Aorta (tissue), 5 donors: Measurements from ENCODE around the gene VPS18. TPM values are rescaled to one million over a fixed set of nuclear protein-coding genes. Genes with fewer than 3 reads are reported as not detected.

Source experiments
- ATAC-seq: fragments of 200-7000 bp; cut with Tn5 transposase; one replicate; pipeline ENCODE4 v1.9.1; 2022; ENCODE audit warnings: moderate library complexity; ENCODE audit not compliant: low FRiP score
- DNase-seq, 2 donors: peaks; one replicate each; pipeline ENCODE4 v3.0.0-alpha.2; 2020
- H3K27ac ChIP-seq, 2 donors: one replicate each; pipeline ENCODE4 v1.5.1; 2013; ENCODE audit warnings: low read length in 2 of 2, mild to moderate bottlenecking in 2 of 2, moderate library complexity in 2 of 2, control low read depth in 1 of 2, inconsistent platforms in 1 of 2, low read depth in 1 of 2
- H3K27me3 ChIP-seq, 2 donors: one replicate each; pipeline ENCODE4 v1.6.1; 2013; ENCODE audit warnings: control low read depth in 1 of 2, low read length in 1 of 2, mild to moderate bottlenecking in 1 of 2, moderate library complexity in 1 of 2; ENCODE audit not compliant: insufficient read depth in 2 of 2, control insufficient read depth in 1 of 2
- H3K36me3 ChIP-seq, 2 donors: one replicate each; pipeline ENCODE4 v1.6.1; 2013; ENCODE audit warnings: control low read depth in 1 of 2, low read length in 1 of 2, mild to moderate bottlenecking in 1 of 2; ENCODE audit not compliant: insufficient read depth in 2 of 2, control insufficient read depth in 1 of 2
- H3K4me1 ChIP-seq, 2 donors: one replicate each; pipeline ENCODE4 v1.6.1; 2013; ENCODE audit warnings: low read length in 2 of 2, control low read depth in 1 of 2, mild to moderate bottlenecking in 1 of 2, moderate library complexity in 1 of 2; ENCODE audit not compliant: insufficient read depth in 2 of 2, control insufficient read depth in 1 of 2
- H3K4me3 ChIP-seq, 2 donors: one replicate each; pipeline ENCODE4 v1.5.1; 2013; ENCODE audit warnings: low read length in 2 of 2, control low read depth in 1 of 2, mild to moderate bottlenecking in 1 of 2
- H3K9me3 ChIP-seq: one replicate; pipeline ENCODE4 v1.6.1; 2013; ENCODE audit warnings: mild to moderate bottlenecking, low read length; ENCODE audit not compliant: control insufficient read depth
- WGBS, 2 donors: extraction: QIAGEN DNeasy Blood & Tissue Kit; methylation state at CpG; one replicate each; pipeline ENCODE4 v1.1.7; 2013; 5-methylcytosine and 5-hydroxymethylcytosine counted together
- intact Hi-C, 2 donors: fragments of 100-400 bp; cut with DNase I; formaldehyde crosslinking; loops; one replicate each; pipeline versions ENCODE4 v1.14.2 to v1.15.0; 2022
- polyA plus RNA-seq, 2 donors: library from polyadenylated mRNA; stranded (reverse); fragments of 200-250 nt; gene quantifications; one replicate each; pipeline ENCODE4 v1.2.3, GENCODE V29; 2013
- total RNA-seq, 2 donors: library from RNA; stranded (reverse); fragmentation: NEBNext Ultra II Directional; extraction: Animal tissue kit (Norgen Biotek cat#: 25700); gene quantifications; one replicate each; pipeline ENCODE4 v1.2.1, GENCODE V29; 2021
- donor health status: healthy with polysubstance abuse.
- donor health status: Bipolar disorder and iron deficiency.
- donor health status: DM: no; HTN: no; CAD: no.
- donor health status: DM: no; HTN: no; CAD: no.
- donor health status: DM: yes; HTN: yes; CAD: no.

Gene VPS18
- total and polyA plus RNA-seq, 4 donors, result 5.5 to 22.5 (median 14.4) TPM

DNA sequence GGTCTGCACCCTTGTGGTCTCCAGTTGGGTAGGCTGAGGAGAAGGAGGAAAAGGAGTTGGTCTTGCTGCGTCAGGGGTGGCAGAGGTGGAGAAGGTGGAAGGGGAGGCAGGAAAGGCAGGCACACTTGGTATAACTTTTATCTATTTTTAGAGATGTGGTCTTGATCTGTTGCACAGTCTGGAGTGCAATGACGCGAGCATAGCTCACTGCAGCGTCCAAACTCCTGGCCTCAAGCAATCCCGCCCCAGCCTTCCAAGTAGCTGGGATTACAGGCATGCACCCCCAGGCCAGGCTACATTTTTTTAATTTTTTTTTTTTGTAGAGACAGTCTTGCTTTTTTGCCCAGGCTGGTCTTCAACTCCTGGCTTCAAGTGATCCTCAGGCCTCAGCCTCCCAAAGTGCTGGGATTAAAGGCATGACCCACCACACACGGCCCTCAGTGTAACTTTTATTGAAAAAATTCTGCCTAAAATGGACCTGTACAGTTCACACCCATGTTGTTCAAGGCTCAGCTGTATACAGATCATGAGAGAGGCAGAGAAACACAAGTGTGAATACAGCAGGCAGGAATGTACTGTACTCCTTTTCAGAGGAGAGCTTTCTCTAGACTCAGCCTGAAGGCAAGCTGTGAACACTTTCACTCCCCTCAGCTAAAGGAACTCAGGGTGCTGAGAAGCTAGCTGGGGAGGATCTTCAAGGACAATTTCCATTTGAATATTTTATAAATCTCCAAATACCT lies 18.1 kb upstream of the VPS18 start:
- ATAC-seq, result no peak
- DNase-seq, result no peak
- Histone ChIP-seq H3K9me3 (no peaks in the 10 kb centered on the region), H3K4me1 (no peaks in the 10 kb centered on the region), H3K27me3 (no peaks in the 10 kb centered on the region), H3K4me3 (no peak overlapping the region), H3K36me3 (no peaks in the 10 kb centered on the region), H3K27ac (no peak overlapping the region)
- intact Hi-C loops, result no loop called here
- 88 to 90% methylated on average over 6 of the region's 6 CpGs for WGBS, 2 donors

DNA sequence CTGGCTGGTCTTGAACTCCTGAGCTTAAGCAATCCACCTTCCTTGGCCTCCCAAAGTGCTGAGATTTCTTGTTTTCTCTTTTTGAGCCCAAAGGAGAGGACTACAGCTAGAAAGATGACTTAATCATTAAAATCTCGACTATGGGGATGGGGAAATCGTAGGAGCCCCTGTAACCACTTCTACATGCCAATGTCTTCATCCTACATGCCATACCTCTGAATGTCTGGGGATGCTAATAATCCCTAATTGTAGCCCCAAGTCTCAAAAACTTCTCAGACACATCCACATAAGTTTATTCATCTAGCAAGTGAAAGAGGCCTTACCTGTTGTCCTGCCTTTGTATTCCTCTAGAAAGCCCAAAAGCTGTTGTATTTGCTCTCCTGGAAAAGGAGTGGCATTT lies 16.6 kb upstream of the VPS18 start:
- no peaks in the 10 kb centered on the region for H3K4me1 ChIP-seq
- 75 to 87% methylated on average over 2 of the region's 2 CpGs for WGBS, 2 donors
- H3K27ac ChIP-seq, result no peak overlapping the region
- H3K27me3 ChIP-seq, result no peaks in the 10 kb centered on the region
- no peak for ATAC-seq
- no peaks in the 10 kb centered on the region for H3K36me3 ChIP-seq
- DNase-seq, result no peak
- no peaks in the 10 kb centered on the region for H3K9me3 ChIP-seq
- no peak overlapping the region for H3K4me3 ChIP-seq
- intact Hi-C loops, result no loop called here

DNA sequence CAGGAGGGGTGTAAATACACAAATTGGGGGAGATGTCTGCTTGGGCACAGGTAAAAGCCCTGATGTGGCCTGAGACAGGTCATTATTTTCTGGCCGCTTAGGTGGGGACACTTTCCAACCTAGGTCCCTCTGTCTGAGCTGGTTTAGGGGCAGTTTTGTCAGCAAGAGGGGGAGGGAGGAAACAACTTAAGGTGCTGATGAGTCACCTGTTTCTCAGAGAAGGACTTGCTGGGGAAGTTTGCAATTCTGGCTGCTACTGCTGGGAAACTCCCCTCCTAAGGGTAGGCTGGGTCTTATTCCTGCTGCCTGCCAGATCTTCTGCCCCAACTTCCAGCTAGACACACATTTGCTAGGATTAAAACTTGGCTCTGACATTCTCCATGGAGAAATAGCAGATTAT lies 15.5 kb upstream of the VPS18 start:
- no peaks in the 10 kb centered on the region for H3K27me3 ChIP-seq
- H3K9me3 ChIP-seq, result no peaks in the 10 kb centered on the region
- intact Hi-C loops, result no loop called here
- ATAC-seq, result no peak
- peak in 1 of 2 donors; percentile 1 for DNase-seq
- no peaks in the 10 kb centered on the region for H3K4me1 ChIP-seq
- H3K27ac ChIP-seq, result no peak overlapping the region
- no peak overlapping the region for H3K4me3 ChIP-seq
- 90 to 96% methylated on average over 1 of the region's 1 CpG for WGBS, 2 donors
- no peaks in the 10 kb centered on the region for H3K36me3 ChIP-seq

DNA sequence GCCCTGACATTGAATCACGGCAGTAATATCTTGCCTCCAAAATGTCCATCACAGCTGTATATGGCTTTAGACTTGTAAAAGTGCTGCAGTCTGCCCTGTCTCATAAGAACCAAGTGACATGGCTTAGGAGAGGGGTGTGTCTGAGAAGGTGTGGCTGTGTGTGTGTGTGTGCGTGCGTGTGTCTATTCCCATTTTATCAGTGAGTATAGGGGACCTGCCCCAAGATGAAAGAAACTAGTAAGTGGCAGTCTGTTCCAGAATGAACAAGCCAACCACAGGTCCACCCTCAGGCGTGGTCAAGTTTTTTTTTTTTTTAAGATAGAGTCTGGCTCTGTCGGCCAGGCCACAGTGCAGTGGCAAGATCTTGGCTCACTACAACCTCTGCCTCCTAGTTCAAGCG lies 14.6 kb upstream of the VPS18 start:
- Histone ChIP-seq H3K27me3 (no peaks in the 10 kb centered on the region), H3K36me3 (no peaks in the 10 kb centered on the region), H3K4me3 (no peak overlapping the region), H3K4me1 (no peaks in the 10 kb centered on the region), H3K9me3 (no peaks in the 10 kb centered on the region), H3K27ac (no peak overlapping the region)
- DNase-seq (no peak), ATAC-seq (no peak)
- intact Hi-C loops, result no loop called here
- 82 to 84% methylated on average over 6 of the region's 6 CpGs for WGBS, 2 donors

DNA sequence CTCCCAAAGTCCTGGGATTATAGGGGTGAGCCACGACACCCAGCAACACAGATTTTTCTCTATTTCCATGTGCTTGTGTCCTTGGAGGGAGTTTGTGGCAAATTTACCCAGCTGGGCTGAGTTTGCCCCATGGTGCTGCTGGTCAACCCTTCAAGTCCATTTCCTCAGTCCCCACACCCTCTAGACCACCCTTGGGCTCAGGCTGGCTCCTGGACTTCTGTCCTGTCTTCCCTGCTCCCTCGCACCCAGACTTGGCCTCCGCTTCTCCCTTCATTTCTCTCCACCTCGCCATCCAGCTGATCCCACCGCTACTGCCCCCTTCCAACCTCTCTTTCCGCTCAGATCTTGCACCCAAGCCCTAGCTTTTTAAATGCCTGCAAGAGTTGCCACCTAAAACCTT lies 12.9 kb upstream of the VPS18 start:
- WGBS, 2 donors, result 92 to 97% methylated on average over 6 of the region's 6 CpGs
- intact Hi-C loops, result no loop called here
- H3K9me3 ChIP-seq, result no peaks in the 10 kb centered on the region
- no peak overlapping the region for H3K4me3 ChIP-seq
- H3K27me3 ChIP-seq, result no peaks in the 10 kb centered on the region
- H3K27ac ChIP-seq, result no peak overlapping the region
- H3K4me1 ChIP-seq, result no peaks in the 10 kb centered on the region
- ATAC-seq (no peak), DNase-seq (peak in 1 of 2 donors; percentile 22)
- H3K36me3 ChIP-seq, result no peaks in the 10 kb centered on the region

DNA sequence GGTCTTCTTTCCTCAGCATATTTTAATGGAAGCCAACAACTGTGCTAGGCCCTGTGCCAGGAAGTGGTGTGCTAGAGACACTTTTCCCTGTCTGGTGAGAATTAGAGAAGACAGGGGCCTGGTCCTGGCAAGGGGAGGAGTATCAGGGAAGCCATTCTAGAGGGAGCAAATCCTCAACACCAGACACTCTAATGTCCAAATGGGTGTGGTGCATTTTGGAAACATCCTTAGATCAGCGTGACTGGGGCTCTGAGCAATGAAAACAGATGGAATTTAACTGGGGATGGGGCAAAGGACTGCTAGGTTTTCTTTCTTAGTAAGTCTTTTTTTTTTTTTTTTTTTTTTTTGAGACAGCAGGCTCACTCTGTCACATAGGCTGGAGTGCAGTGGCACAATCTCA lies 7.7 kb upstream of the VPS18 start:
- WGBS, 2 donors, result 92 to 93% methylated on average over 1 of the region's 1 CpG
- ATAC-seq (no peak), DNase-seq (peak in 1 of 2 donors; percentile 0)
- H3K9me3 ChIP-seq, result no peaks in the 10 kb centered on the region
- no peaks in the 10 kb centered on the region for H3K4me1 ChIP-seq
- no peaks in the 10 kb centered on the region for H3K36me3 ChIP-seq
- no peaks in the 10 kb centered on the region for H3K27me3 ChIP-seq
- H3K4me3 ChIP-seq, result no peak overlapping the region
- intact Hi-C loops, result no loop called here
- H3K27ac ChIP-seq, result no peak overlapping the region

DNA sequence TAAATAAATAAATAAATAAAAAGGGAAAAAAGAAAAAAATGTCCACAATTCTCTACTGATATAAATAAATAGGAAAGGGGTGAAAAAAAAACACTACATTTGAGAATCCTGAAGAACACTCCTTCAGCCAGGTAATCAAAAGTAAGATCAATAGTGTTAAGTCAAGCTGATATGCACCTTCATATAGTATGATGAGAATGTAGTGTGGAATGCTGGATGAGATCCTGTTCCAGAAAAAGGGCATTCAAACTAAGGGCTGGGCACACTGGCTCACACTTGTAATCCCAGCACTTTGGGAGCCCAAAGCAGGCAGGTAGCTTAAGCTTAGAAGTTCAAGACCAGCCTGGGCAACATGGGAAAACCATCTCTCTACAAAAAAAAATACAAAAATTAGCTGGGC lies 5.1 kb upstream of the VPS18 start:
- H3K9me3 ChIP-seq, result no peaks in the 10 kb centered on the region
- H3K27ac ChIP-seq, result no peak overlapping the region

DNA sequence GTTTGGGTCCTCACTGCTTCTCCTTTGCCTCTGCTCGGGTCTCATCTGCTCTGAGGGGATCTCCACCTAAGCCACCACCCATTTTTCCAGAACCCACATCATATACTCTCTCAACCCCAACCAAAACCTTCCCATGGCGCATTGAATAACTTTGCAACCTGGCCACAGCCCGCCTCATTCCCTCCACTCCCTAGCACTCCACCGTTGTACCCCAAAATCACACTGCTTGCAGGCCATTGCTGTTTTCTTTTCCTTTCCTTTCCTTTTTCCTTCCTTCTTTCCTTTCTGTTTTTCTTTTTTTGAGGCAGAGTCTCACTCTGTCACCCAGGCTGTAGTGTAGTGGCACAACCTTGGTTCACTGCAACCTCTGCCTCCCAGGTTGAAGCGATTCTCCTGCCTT lies 3.1 kb upstream of the VPS18 start:
- no peaks in the 10 kb centered on the region for H3K9me3 ChIP-seq
- intact Hi-C loops, result loop anchor here in 1 of 2 donors (5.0 to 10.0 kb wide), 3 partner anchors 126 to 444 kb away; partner anchors contain the start of genes C15orf62, GCHFR, KNL1 and NUSAP1
- H3K4me1 ChIP-seq, result no peaks in the 10 kb centered on the region
- DNase-seq (no peak), ATAC-seq (no peak)
- WGBS, 2 donors, result 91 to 92% methylated on average over 5 of the region's 5 CpGs
- no peaks in the 10 kb centered on the region for H3K36me3 ChIP-seq
- H3K27ac ChIP-seq, result no peak overlapping the region
- H3K4me3 ChIP-seq, result no peak overlapping the region
- no peaks in the 10 kb centered on the region for H3K27me3 ChIP-seq

More for the DNA sequence above, 5.1 kb upstream of the VPS18 start:
- no peak overlapping the region for H3K4me3 ChIP-seq
- intact Hi-C loops, result no loop called here
- H3K4me1 ChIP-seq, result no peaks in the 10 kb centered on the region
- no peaks in the 10 kb centered on the region for H3K27me3 ChIP-seq
- no peaks in the 10 kb centered on the region for H3K36me3 ChIP-seq
- ATAC-seq, result no peak
- peak in 1 of 2 donors; percentile 3 for DNase-seq

DNA sequence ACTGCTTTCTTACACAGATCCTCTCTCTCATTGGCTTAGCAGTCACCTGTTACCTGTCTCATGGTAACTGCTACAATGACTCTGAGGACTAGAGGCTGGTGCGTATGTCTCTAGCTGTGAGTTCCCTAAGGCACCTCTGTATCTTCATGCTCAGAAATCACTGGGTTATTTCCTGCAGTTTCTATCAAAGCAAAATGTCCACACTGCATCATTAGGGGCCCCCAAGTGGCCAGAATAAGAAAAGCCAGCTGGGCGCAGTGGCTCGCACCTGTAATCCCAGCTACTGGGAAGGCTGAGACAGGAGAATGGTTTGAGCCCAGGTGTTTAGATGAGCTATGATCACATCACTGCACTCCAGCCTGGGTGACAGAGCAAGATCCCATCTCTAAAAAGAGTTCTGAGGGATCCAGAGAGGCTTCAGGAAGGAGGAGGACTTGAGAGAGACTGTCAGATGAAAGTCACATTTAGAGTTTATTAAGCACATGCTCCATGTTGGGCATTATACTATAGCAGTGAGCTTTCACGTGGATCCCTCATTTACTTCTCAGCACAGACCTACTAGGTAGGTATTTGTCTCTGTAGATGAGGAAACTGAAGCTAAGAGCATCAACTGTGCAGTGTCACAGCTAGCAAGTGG lies 2.3 kb upstream of the VPS18 start:
- intact Hi-C loops, result loop anchor here (2.0 to 10.0 kb wide), 5 partner anchors 33 to 443 kb away; partner anchors contain the start of genes C15orf62 (in 1 of the 2), GCHFR (in 1 of the 2), KNL1 (in 1 of the 2) and NUSAP1 (in 1 of the 2)
- no peak for ATAC-seq
- 12 to 16% methylated on average over 4 of the region's 4 CpGs for WGBS, 2 donors

More for the DNA sequence above, 2.3 kb upstream of the VPS18 start:
- Histone ChIP-seq H3K27me3 (no peaks in the 10 kb centered on the region), H3K9me3 (no peaks in the 10 kb centered on the region), H3K27ac (no peak overlapping the region), H3K4me3 (no peak overlapping the region), H3K4me1 (no peaks in the 10 kb centered on the region), H3K36me3 (no peaks in the 10 kb centered on the region)
- DNase-seq, result peak in 1 of 2 donors; percentile 50
